ENCODE measurements around the gene WDR20.

Gene WDR20

GRCh38 chr14:102182190-102182589 is 42.5 kb downstream of the WDR20 start:
- no peak for TF ChIP-seq CTCF (conservative IDR thresholded peaks at IDR 0.05; ENCODE audit: low read depth, low read length)
- Histone ChIP-seq H3K27ac (no peak overlapping the region), H3K4me2 (no peak overlapping the region), H4K20me1 (ENCODE audit: insufficient read depth) (no peaks in the 10 kb centered on the region; the same call in 1 of the 2 replicates), H3K27me3 (ENCODE audit: insufficient read depth, low read depth) (no peaks in the 10 kb centered on the region), H3K4me1 (ENCODE audit: low read depth, poor library complexity, severe bottlenecking) (peaks cover 17% of the 10 kb centered on the region), H3K79me2 (ENCODE audit: insufficient read depth, low read depth) (peaks cover 52% of the 10 kb centered on the region), H3K36me3 (ENCODE audit: insufficient read depth) (no peaks in the 10 kb centered on the region), H2AFZ (ENCODE audit: low read depth) (no peak overlapping the region), H3K9ac (no peak overlapping the region), H3K4me3 (IDR thresholded peaks at IDR 0.05; ENCODE audit: insufficient read depth, low read depth, low read length) (no peak overlapping the region)

GRCh38 chr14:102182936-102183619 is 43.4 kb downstream of the WDR20 start:
- TF ChIP-seq CTCF (conservative IDR thresholded peaks at IDR 0.05; ENCODE audit: low read depth, low read length) = no peak

GRCh38 chr14:102183886-102184285 is 44.2 kb downstream of the WDR20 start:
- no peak overlapping the region for H3K9ac ChIP-seq
- H3K36me3 ChIP-seq (ENCODE audit: insufficient read depth) = no peaks in the 10 kb centered on the region
- H3K79me2 ChIP-seq (ENCODE audit: insufficient read depth, low read depth) = peaks cover 52% of the 10 kb centered on the region
- H3K4me1 ChIP-seq (ENCODE audit: low read depth, poor library complexity, severe bottlenecking) = peaks cover 17% of the 10 kb centered on the region
- TF ChIP-seq CTCF (conservative IDR thresholded peaks at IDR 0.05; ENCODE audit: low read depth, low read length) = no peak
- no peak overlapping the region for H3K27ac ChIP-seq
- no peak overlapping the region for H3K4me2 ChIP-seq
- H3K27me3 ChIP-seq (ENCODE audit: insufficient read depth, low read depth) = no peaks in the 10 kb centered on the region
- H3K4me3 ChIP-seq (IDR thresholded peaks at IDR 0.05; ENCODE audit: insufficient read depth, low read depth, low read length) = no peak overlapping the region
- H4K20me1 ChIP-seq (ENCODE audit: insufficient read depth) = no peaks in the 10 kb centered on the region
- no peak overlapping the region for H2AFZ ChIP-seq (ENCODE audit: low read depth)

More at GRCh38 chr14:102182936-102183619, 43.4 kb downstream of the WDR20 start:
- Histone ChIP-seq H3K27me3 (ENCODE audit: insufficient read depth, low read depth) (no peaks in the 10 kb centered on the region), H3K27ac (no peak overlapping the region), H4K20me1 (ENCODE audit: insufficient read depth) (no peaks in the 10 kb centered on the region), H3K4me1 (ENCODE audit: low read depth, poor library complexity, severe bottlenecking) (peaks cover 17% of the 10 kb centered on the region), H3K4me2 (no peak overlapping the region), H3K36me3 (ENCODE audit: insufficient read depth) (no peaks in the 10 kb centered on the region), H3K79me2 (ENCODE audit: insufficient read depth, low read depth) (peaks cover 52% of the 10 kb centered on the region), H2AFZ (ENCODE audit: low read depth) (no peak overlapping the region), H3K9ac (no peak overlapping the region), H3K4me3 (IDR thresholded peaks at IDR 0.05; ENCODE audit: insufficient read depth, low read depth, low read length) (no peak overlapping the region)

GRCh38 chr14:102184316-102185035 is 44.8 kb downstream of the WDR20 start:
- Histone ChIP-seq H3K79me2 (ENCODE audit: insufficient read depth, low read depth) (peaks cover 54% of the 10 kb centered on the region), H3K27me3 (ENCODE audit: insufficient read depth, low read depth) (no peaks in the 10 kb centered on the region), H3K9ac (no peak overlapping the region), H3K4me2 (no peak overlapping the region), H3K36me3 (ENCODE audit: insufficient read depth) (no peaks in the 10 kb centered on the region), H4K20me1 (ENCODE audit: insufficient read depth) (no peaks in the 10 kb centered on the region), H3K4me3 (IDR thresholded peaks at IDR 0.05; ENCODE audit: insufficient read depth, low read depth, low read length) (no peak overlapping the region), H3K27ac (no peak overlapping the region), H2AFZ (ENCODE audit: low read depth) (no peak overlapping the region), H3K4me1 (ENCODE audit: low read depth, poor library complexity, severe bottlenecking) (peaks cover 17% of the 10 kb centered on the region)
- TF ChIP-seq CTCF (conservative IDR thresholded peaks at IDR 0.05; ENCODE audit: low read depth, low read length) = no peak

Measured in KMS-11 (cell line).